Endothelial cell of umbilical vein (primary cell): Measurements from ENCODE around the gene MAML3.

Experiments used
- CTCF ChIP-seq, 2 donors: IDR thresholded peaks; 1 replicate in 1 of 2; 2 replicates in 1 of 2; pipeline ENCODE4 v1.5.1; 2011; ENCODE audit warnings: low read length in 2 of 2, mild to moderate bottlenecking in 2 of 2, moderate library complexity in 2 of 2, control low read depth in 1 of 2, inconsistent platforms in 1 of 2, low read depth in 1 of 2; ENCODE audit not compliant: insufficient read depth in 1 of 2; ENCODE audit errors: extremely low read depth in 1 of 2
- EZH2 ChIP-seq: IDR thresholded peaks from 2 replicates; pipeline ENCODE4 v1.6.1; 2012; ENCODE audit warnings: borderline replicate concordance, low read depth, mild to moderate bottlenecking, moderate library complexity, low read length, inconsistent platforms; ENCODE audit not compliant: severe bottlenecking
- POLR2A ChIP-seq: IDR thresholded peaks from 2 replicates; pipeline ENCODE4 v1.6.1; 2012; ENCODE audit warnings: low read depth, mild to moderate bottlenecking, control low read depth, low read length
- POLR2AphosphoS5 ChIP-seq: IDR thresholded peaks from 2 replicates; pipeline ENCODE4 v1.6.1; 2012; ENCODE audit warnings: low read depth, mild to moderate bottlenecking, control low read depth, low read length, moderate library complexity; ENCODE audit not compliant: insufficient read depth

GRCh38 chr4:139718833-139719232 is 435.2 kb downstream of the MAML3 start:
- no peak for TF ChIP-seq POLR2A
- TF ChIP-seq CTCF (IDR thresholded peaks at IDR 0.05; ENCODE audit: extremely low read depth in 1 of 2, insufficient read depth in 1 of 2, low read depth in 1 of 2, low read length in 2 of 2), result no peak
- no peak for TF ChIP-seq EZH2
- TF ChIP-seq POLR2AphosphoS5, result no peak
